ENCODE results near the gene NUP210. TPM values are rescaled to one million over a fixed set of nuclear protein-coding genes. Genes with fewer than 3 reads are reported as not detected.
"Not testable (repeated sequence)": the region's sequence is repeated elsewhere in the genome, so short reads cannot be mapped to it uniquely, and the experiment has no call there.

Gene NUP210
- total RNA-seq, 1 donor from 2014 or later, result 91.9 TPM

DNA sequence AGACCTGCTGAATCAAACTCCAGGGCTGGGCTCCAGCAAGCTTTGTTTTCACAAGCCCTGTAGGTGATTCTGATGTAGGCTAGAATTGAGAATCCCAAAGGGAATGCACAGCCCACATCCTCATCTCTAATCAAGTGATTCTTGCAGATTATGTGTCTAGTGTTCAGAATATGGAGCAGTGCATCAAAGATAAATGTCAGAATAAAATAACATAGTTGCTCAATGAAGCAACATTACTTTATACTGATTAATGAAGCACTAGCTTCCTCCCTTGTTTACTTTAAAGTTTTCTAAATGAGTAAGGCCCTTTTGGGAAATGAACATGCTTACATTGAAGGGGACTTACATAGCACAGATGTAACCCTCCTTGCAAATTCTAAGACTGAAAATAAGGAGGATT lies 39.2 kb downstream of the NUP210 start:
- H3K27ac Mint-ChIP-seq, result no peak overlapping the region
- no peaks in the 10 kb centered on the region for H3K27me3 Mint-ChIP-seq
- H3K36me3 Mint-ChIP-seq (ENCODE audit: low read depth), result peaks cover 91% of the 10 kb centered on the region
- DNase-seq (no peak), ATAC-seq (ENCODE audit: low read depth) (no peak)
- TF ChIP-seq, protein P1, sequence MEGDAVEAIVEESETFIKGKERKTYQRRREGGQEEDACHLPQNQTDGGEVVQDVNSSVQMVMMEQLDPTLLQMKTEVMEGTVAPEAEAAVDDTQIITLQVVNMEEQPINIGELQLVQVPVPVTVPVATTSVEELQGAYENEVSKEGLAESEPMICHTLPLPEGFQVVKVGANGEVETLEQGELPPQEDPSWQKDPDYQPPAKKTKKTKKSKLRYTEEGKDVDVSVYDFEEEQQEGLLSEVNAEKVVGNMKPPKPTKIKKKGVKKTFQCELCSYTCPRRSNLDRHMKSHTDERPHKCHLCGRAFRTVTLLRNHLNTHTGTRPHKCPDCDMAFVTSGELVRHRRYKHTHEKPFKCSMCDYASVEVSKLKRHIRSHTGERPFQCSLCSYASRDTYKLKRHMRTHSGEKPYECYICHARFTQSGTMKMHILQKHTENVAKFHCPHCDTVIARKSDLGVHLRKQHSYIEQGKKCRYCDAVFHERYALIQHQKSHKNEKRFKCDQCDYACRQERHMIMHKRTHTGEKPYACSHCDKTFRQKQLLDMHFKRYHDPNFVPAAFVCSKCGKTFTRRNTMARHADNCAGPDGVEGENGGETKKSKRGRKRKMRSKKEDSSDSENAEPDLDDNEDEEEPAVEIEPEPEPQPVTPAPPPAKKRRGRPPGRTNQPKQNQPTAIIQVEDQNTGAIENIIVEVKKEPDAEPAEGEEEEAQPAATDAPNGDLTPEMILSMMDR (IDR thresholded peaks at IDR 0.05), result no peak
- no peaks in the 10 kb centered on the region for H3K9me3 Mint-ChIP-seq
- ChIA-PET POLR2A (no interaction called here), CTCF (interaction anchor here (0.9 kb wide), 1 partner anchor 72 kb away, joined by 3 read pairs; no protein-coding TSS in a partner anchor)
- H3K4me3 Mint-ChIP-seq, result no peak overlapping the region
- peaks cover 10% of the 10 kb centered on the region for H3K4me1 Mint-ChIP-seq
- intact Hi-C loops (cut with micrococcal nuclease), result no loop called here

DNA sequence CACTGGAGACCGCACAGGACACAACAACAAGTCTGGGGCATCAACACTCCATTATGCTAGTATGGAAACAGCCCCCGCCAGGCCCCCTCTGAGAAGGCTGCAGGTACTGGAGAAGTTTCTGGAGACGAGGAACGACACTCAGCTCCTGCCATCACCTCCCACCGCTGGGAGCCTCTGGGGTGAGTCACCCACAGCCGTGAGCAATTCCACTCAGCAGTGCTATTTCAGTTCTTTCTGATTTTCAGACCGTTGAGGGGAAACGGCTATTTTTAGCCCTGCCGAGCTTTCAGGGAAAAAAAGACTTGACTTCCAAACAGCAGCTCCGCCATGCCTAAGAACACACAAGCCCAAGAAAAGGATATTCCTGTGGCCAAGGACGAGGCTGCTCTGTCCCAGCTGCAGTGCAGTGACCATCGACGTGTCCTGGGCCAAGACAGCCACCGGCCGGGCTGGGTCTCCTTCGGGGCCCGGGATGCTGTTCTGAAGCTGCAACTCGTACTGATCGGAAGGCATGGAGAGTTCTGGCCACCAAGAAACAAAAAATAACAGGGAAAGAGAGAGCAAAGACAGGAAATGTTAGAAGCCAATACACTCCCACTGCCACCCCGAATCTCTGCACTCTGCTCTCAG lies 40.8 kb downstream of the NUP210 start:
- Mint-ChIP-seq H3K4me3 (no peak overlapping the region), H3K9me3 (no peaks in the 10 kb centered on the region), H3K4me1 (peaks cover 10% of the 10 kb centered on the region), H3K36me3 (ENCODE audit: low read depth) (peaks cover 85% of the 10 kb centered on the region), H3K27me3 (no peaks in the 10 kb centered on the region), H3K27ac (no peak overlapping the region)
- TF ChIP-seq, protein P1 (IDR thresholded peaks at IDR 0.05), result no peak
- DNase-seq, result no peak
- intact Hi-C loops (cut with micrococcal nuclease), result no loop called here
- ChIA-PET CTCF (no interaction called here), POLR2A (no interaction called here)
- ATAC-seq (ENCODE audit: low read depth), result no peak

DNA sequence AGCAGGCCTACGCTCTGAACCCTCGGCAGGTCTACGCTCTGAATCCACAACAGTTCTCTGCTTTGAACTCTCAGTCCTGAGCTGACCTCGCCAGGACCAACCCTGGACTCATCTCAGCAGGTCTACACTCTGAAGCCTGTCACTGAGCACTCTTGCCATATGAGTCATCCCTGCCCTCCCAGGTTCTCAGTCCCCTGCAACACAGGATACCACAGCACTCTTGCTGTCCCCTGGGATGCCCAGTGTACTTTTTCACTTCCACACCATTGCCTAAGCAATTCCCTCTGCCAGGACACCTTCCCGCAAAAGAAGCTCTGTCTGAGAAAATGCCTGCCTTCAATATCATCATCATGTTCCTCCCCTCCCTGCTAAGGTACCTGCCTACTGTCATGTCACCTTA lies 42.0 kb downstream of the NUP210 start:
- DNase-seq (no peak), ATAC-seq (ENCODE audit: low read depth) (peak; percentile 79)
- Mint-ChIP-seq H3K9me3 (no peaks in the 10 kb centered on the region), H3K27me3 (no peaks in the 10 kb centered on the region), H3K4me1 (peaks cover 10% of the 10 kb centered on the region), H3K4me3 (no peak overlapping the region), H3K27ac (no peak overlapping the region), H3K36me3 (ENCODE audit: low read depth) (peaks cover 76% of the 10 kb centered on the region)
- TF ChIP-seq, protein P1 (IDR thresholded peaks at IDR 0.05), result no peak
- CTCF ChIA-PET, result interaction anchor here (1.4 kb wide), 1 partner anchor 75 kb away, joined by 3 read pairs; no protein-coding TSS in a partner anchor
- POLR2A ChIA-PET, result no interaction called here
- intact Hi-C loops (cut with micrococcal nuclease), result no loop called here

- CTCF ChIA-PET, result interaction anchor here (1.4 kb wide), 1 partner anchor 76 kb away, joined by 3 read pairs; no protein-coding TSS in a partner anchor
Measured at GRCh38 chr3:13377741-13378140, 42.4 kb downstream of the NUP210 start.

DNA sequence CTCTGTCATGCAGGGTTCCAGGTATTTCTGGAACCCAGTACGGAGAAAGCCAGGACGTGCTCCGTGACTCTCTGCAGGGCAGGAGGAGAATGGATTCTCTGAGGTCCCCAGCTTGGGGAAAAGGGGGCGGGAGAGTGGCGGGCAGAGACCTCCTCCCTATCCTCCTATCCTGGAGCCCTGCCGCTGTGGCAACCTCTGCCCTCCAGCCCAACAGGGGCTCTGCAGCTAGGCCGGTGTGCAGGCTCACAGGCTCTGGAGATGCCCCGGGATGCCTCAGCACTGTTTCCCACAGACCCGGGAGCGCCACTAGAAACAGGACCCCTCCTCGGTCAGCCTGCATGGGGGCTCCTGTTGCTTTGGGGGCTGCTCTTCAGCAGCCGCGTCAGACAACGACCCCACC lies 43.1 kb downstream of the NUP210 start:
- POLR2A ChIA-PET, result no interaction called here
- ATAC-seq (ENCODE audit: low read depth) (no peak), DNase-seq (no peak)
- TF ChIP-seq, protein P1 (IDR thresholded peaks at IDR 0.05), result no peak
- H3K4me3 Mint-ChIP-seq, result no peak overlapping the region
- intact Hi-C loops (cut with micrococcal nuclease), result no loop called here
- CTCF ChIA-PET, result no interaction called here
- peaks cover 64% of the 10 kb centered on the region for H3K36me3 Mint-ChIP-seq (ENCODE audit: low read depth)
- no peaks in the 10 kb centered on the region for H3K27me3 Mint-ChIP-seq
- H3K4me1 Mint-ChIP-seq, result peaks cover 5% of the 10 kb centered on the region
- no peak overlapping the region for H3K27ac Mint-ChIP-seq
- no peaks in the 10 kb centered on the region for H3K9me3 Mint-ChIP-seq

More at GRCh38 chr3:13377741-13378140, 42.4 kb downstream of the NUP210 start:
- DNase-seq; intact Hi-C loops (cut with micrococcal nuclease); ATAC-seq (ENCODE audit: low read depth); H3K4me3 Mint-ChIP-seq; H3K9me3 Mint-ChIP-seq; H3K27ac Mint-ChIP-seq; POLR2A ChIA-PET; H3K27me3 Mint-ChIP-seq: not testable (repeated sequence)
- Mint-ChIP-seq H3K36me3 (ENCODE audit: low read depth) (peaks cover 72% of the 10 kb centered on the region), H3K4me1 (peaks cover 10% of the 10 kb centered on the region)

GRCh38 chr3:13376091-13376490 lies 44.0 kb downstream of the NUP210 start:
- H3K9me3 Mint-ChIP-seq, result no peaks in the 10 kb centered on the region
- no peak overlapping the region for H3K4me3 Mint-ChIP-seq
- CTCF ChIA-PET, result no interaction called here
- intact Hi-C loops (cut with micrococcal nuclease), result no loop called here
- TF ChIP-seq, protein P1 (IDR thresholded peaks at IDR 0.05), result no peak
- H3K27ac Mint-ChIP-seq, result no peak overlapping the region
- peaks cover 5% of the 10 kb centered on the region for H3K4me1 Mint-ChIP-seq
- no peaks in the 10 kb centered on the region for H3K27me3 Mint-ChIP-seq
- DNase-seq, result no peak
- POLR2A ChIA-PET, result no interaction called here
- peaks cover 56% of the 10 kb centered on the region for H3K36me3 Mint-ChIP-seq (ENCODE audit: low read depth)
- ATAC-seq (ENCODE audit: low read depth), result no peak
